Measurements from ENCODE around the gene ESR2. TPM values are rescaled to one million over a fixed set of nuclear protein-coding genes. Genes with fewer than 3 reads are reported as not detected.
"Not testable (repeated sequence)": the region's sequence is repeated elsewhere in the genome, so short reads cannot be mapped to it uniquely, and the experiment has no call there.

ESR2 gene
- total RNA-seq, 1 donor from 2014 or later: under 0.01 TPM

DNA sequence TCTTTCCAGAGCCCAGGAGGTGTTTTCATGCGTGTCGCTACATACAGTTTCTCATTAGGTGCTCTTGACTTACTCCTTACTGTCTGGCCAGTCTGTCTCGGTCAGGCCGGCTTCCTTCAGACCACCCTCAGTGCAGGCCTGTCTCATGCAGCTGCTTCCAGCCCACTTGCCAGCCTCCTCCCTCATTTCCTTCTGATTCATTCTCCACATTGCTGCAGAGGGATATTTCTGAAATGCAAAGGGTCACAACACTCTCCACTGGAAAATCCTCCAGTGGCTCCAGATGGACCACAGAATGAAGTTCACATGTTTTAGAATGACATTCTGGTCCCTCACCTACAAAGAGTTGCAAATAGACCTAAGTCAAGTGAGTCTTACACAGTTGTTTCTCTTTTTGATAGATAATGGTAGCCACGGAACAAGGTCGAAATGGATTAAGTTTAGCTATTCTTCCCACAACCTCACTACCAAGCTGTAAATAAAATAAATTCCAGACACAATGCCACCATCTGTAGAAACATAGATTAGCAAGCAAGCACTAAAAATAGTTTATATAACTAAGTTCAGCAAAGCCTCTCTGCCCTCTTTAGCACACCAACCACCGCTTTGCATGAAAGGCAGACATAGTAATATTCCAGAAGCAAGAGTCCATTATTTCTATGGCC lies 146.9 kb downstream of the ESR2 start:
- peak in 1 of 2 donors; percentile 72 for DNase-seq (ENCODE audit: low read depth in 2 of 2)

DNA sequence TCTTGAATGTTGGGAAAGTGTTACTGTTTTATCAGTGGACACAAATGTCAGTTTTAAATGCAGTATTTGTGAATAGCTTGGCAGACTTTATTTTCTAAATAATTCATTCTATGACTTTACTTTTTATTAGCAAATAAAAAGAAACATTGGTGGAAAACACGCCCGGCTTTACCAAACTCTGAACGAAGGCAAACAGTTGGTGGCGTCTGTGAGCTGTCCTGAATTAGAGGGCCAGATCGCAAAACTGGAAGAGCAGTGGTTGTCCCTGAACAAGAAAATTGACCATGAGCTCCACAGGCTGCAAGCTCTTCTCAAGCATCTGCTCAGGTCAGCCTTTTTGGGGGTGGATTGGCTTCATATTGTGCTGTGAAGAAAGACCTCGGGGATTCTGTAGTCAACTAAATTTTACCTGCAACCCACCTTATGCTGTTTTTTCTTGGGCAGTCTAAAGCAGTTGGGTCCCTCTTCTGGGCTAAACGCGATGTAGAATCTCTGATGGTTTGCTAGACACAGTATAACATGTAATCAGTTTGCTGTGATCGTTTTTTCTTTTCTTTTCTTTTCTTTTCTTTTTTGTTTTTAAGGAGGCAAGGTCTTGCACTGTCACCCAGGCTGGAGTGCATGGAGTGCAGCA lies 156.4 kb downstream of the ESR2 start:
- DNase-seq (ENCODE audit: low read depth in 2 of 2): peak; percentile 42 to 43

DNA sequence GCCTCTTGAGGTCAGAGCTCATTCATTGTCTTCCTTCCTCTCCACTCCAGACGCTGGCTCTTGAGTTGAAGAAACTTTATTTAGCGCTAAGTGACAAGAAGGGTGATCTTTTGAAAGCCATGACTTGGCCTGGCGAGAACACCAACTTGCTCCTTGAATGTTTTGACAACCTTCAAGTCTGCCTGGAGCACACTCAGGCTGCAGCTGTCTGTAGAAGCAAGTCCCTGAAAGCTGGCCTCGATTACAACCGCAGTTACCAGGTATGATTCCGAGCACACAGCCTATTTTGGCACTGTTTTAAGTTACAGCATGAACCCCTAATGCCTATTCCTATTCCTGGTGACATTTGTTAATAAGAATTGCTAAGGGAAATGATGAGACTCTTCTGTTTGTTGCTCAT lies 167.6 kb downstream of the ESR2 start:
- DNase-seq (ENCODE audit: low read depth in 2 of 2): no peak

DNA sequence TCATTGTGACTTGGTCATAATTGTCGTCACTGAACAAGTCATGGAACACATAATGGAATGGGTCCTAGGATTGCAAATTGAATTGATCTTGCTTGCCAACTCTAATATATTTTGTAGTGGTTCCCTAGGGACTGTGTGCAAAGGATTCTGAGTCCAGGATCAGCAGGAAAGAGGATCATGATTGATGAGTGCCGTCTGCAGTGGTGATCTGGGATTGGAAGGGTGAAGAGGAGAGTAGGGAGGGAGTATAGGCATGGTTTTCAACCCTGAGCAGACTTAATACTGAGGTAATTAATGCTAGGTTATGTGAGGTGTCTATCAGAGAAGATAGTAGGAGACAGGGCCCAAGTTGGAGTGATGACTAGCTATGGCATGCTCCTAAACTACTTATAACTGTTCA lies 168.9 kb downstream of the ESR2 start:
- no peak for DNase-seq (ENCODE audit: low read depth in 2 of 2)

DNA sequence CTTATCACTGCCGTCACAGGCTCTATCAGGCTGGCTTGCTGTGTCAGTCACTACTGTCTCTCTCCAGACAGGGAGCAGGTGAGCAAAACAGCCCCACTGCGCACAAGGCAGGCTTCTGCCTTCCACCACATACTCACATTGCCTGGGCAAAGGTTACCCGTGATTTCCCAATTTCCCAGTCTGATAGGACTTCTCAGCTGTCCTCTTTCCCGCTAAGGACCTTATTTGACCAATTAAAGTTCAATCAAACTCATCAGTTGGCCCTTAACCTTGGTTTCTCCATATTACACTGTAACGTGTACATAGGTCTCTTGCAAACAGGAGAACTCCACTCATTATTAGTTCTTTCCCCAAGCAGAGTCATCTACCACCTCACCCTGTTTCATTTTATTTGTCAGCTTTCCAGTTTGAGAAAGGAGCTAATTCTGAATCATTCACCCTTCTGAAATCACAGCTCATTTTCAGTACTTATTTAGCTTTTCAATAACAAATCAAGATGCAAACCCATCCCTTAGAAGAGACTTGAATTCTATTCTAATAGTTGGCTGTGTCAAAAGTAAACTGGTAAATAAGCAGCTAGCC lies 170.8 kb downstream of the ESR2 start:
- no peak for DNase-seq (ENCODE audit: low read depth in 2 of 2)

DNA sequence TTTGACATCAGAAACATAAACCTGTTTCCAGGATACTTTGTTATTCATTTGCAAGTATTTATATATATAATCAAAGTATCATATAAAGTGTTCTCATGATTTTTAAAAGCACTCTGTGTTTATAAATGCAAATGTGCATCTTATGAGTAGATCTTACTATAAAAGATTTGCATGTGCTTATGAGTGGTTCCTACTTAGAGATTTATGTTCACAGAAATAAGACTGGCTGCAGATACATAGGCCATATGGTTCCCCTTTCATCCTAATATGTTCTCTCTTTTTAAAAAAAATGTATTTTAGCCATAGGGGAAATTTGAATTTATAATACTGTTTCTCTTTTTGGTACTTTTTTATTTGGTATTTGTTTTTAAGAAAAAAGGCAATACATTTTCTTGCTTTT lies 174.2 kb downstream of the ESR2 start:
- DNase-seq (ENCODE audit: low read depth in 2 of 2): no peak

DNA sequence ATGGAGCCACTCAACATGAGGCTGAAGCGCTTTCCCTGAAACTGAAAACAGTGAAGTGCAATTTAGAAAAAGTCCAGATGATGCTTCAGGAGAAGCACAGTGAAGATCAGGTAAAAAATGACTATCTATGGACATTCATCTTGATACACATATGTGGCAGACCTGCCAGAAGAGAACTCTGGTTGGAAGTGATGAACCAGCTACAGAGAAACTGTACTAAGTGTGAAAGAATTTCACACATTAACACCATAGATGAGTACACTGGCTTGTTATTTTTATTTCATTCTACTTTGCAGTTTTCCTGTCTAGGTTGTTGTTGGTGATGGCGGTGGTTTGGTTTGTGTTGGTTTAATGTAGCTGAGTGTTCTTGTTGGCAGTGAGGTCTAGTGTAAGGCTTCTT lies 174.7 kb downstream of the ESR2 start:
- no peak for DNase-seq (ENCODE audit: low read depth in 2 of 2)

DNA sequence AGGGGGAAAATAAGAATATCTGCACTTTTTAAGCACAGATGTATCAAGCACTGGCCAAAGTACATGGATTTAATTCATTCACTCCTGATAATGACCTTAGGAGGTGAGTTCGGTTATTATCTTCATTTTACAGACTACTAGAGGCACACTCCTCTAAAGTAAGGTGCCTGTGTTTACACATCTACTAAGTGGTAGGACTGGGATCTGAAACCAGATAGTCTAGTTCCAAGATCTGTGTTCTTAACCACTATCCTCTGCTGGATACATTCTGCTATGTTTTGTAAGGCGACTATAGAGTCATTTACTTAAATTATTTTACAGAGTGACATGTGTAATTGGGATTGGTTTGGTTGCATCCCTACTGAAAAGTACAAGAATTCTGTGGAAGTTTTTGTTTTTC lies 175.3 kb downstream of the ESR2 start:
- no peak for DNase-seq (ENCODE audit: low read depth in 2 of 2)

DNA sequence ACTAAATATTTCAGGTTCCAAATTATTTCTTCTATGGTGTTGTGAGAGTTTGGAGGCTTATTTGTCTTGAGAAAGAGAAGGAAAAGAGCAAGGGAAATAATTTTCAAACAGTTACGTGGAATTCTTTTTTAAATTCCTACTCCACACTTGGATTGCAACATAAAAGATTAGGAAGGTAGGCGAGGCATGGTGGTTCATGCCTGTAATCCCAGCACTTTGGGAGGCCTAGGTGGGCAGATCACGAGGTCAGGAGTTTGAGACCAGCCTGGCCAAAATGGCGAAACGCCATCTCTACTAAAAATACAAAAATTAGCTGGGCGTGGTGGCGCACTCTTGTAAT lies 175.8 kb downstream of the ESR2 start:
- DNase-seq (ENCODE audit: low read depth in 2 of 2): not testable (repeated sequence)

DNA sequence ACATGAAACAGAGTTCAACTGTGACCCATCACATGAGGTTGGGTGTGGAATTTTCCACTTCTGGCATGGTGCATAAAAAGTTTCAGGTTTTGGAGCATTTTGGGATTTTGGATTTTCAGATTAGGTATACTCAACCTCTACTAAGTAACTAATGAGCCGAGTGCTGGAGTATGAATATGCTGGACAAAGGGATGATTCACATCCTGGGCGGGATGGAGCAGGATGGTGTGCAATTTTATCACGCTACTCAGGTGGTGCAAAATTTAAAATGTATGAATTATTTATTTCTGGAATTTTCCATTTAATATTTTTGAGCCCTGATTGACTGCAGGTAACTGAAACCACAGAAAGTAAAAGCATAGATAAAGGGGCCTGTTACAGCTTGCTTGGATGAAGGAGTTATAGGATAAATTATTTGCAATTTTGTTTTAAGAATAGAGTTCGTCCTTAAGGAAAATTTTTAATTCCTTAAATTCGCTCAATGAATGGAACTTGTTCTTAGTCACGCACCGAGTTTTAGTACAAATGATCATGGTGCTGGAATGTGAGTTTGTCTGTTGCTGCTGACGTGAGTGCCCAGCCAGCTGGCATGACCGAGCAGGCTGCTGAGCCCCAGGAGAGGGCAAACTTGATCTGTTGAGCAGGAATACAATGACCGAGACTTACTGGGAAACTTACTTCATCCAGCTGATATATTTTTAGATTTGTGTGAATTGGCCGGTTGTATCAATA lies 176.3 kb downstream of the ESR2 start:
- DNase-seq (ENCODE audit: low read depth in 2 of 2): peak; percentile 2 to 59

DNA sequence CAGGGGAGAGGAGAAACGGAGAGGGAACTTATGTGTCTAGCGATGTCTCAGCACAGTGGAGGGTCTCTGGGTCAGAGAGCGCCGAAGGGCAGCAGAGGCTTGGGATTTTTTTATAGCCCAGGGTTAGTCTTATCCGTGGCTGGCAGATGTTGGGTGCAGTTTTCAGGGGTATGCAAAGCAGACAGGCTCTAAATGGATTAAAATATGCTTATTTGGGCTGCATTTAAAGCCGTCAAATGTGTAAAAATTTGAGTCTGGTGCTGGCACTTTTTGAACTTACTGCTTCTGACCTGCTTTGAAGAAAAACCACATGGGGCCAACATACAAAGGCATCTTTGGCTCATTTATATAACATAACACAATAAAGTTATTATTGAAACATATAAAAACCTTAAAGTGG lies 178.8 kb downstream of the ESR2 start:
- DNase-seq (ENCODE audit: low read depth in 2 of 2): no peak

DNA sequence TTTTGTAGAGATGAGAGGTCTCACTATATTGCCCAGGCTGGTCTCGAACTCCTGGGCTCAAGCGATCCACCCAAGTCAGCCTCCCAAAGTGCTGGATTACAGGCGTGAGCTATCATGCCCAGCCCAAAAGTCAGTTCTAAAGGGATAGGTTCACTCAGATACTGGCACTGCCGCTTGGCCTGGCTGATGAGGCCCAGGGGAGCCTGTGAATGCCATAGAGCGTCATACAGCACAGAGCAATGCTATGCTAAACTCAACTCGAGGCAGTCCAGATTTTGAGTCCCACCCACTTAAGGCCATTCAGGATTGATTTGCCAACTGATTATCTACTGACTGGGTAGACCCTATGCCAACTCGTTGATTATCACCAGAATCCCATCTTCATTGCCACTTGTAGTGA lies 179.4 kb downstream of the ESR2 start:
- DNase-seq (ENCODE audit: low read depth in 2 of 2): no peak

DNA sequence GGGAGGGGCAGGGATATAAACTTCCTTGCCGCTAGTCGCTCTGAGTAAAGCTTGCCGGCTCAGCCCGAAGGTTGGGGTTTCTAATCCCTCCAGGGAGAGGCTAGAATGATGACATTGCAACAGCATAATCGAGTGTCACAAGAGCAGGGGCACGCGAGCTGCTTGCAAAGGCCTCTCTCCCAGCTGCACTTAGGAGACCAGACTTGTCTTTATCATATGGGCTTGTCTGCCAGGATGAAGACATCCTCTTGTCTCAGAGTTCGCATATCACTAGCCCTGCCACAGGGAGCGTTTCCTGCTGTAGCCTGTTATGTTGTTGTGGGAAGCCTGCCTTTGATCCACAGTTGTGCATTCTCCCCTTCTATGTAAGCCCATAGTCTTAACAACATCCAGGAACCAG lies 180.0 kb downstream of the ESR2 start:
- no peak for DNase-seq (ENCODE audit: low read depth in 2 of 2)

DNA sequence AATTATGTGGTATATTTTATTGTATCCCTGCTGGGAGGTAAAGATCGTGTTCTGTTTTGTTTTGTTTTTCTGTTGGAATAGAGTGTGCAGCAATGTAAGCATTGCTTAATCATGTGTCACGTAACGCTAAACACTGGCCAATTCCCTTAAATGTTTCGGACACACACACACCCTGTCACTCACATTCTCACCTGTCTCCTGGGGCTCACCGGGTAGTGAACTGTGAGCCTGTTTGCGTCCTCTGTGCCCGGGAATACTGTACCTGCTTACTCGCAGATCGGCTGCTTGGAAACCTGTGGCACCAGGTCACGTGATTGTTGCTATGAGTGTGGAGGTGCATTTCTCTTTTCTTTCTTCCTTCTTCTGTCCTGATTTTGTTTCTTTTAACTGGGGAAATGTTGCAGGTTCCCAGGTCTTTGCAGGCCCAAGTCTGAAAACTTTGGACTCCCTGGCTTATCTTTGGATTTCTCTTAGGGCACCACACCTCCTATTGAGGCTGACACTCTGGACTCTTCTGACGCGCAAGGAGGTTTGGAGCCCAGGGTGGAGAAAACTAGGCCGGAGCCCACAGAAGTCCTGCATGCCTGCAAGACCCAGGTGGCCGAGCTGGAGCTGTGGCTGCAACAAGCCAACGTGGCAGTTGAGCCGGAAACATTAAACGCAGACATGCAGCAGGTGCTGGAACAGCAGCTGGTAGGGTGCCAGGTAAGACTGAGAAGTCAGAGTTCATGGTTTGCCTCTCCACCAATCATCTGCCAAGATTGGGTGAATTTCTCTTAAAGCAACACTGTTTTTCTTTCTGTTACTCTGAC lies 181.1 kb downstream of the ESR2 start:
- peak in 1 of 2 donors; percentile 7 for DNase-seq (ENCODE audit: low read depth in 2 of 2)

DNA sequence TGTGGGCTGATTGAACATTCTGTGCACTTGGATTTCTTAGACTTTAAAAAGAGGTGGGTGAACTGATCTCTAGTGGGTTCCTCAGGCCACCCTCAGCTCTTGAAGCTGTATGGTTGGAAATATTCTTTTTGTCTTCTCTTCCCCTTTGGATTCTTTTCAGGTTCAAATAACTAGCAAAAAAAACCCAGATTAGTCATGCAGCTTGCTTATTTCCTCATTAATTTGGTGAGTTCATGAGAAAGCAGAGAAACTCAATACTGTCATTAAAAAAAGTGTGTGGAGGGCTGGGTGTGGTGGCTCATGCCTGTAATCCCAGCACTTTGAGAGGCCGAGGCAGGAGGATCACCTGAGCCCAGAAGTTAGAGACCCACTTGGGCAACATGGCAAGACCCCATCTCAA lies 183.4 kb downstream of the ESR2 start:
- peak in 1 of 2 donors; percentile 12 for DNase-seq (ENCODE audit: low read depth in 2 of 2)

DNA sequence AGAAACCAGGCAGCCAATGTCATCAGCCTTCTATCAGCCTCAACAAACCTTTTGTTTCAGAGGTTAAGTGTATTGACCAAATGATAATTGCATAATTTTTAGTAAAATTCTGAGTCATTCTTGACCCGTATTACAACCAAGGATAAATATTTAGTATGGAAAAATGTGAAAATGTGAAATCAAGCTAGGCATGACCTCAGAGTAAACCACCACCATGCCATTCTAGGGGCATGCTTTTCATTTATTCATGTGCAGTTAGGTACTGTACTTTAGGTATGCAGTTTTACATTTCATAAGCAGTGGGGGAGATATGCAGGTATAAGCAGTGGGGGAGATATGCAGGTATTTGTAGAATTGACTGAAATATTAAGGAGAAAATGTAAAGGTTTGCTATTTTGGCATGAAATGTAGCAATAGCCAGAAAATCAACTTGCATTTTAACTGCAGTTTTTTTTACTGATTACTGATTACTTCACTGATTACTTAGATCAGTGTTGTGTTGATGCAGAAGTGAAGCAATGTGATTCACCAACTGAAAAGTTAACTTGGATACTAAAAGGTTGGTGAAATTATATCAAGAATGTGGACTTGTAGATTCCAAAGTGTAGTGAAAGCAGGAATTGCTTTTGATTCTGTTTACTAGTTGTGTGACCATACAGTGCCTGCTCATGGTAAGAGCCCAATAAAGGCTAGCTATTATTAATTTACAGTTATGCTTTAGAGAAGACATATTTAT lies 184.2 kb downstream of the ESR2 start:
- no peak for DNase-seq (ENCODE audit: low read depth in 2 of 2)

DNA sequence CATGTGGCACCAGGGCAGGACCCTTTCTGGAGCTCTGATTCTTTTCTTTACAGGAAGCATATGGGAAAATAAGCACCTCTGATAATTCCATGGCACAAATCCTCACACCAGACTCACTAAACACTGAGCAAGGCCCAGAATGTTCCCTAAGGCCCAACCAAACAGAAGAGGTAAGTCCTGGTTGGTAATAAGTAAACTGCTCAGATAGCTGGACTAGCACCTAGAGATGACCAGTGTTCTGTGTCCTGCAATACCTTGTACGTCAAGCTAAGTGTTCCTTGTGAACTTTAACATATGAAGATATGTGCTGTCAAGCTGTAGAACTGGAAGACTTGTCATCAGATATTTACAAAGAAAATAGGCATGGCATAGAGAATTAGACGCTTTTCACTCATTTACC lies 186.7 kb downstream of the ESR2 start:
- no peak for DNase-seq (ENCODE audit: low read depth in 2 of 2)

DNA sequence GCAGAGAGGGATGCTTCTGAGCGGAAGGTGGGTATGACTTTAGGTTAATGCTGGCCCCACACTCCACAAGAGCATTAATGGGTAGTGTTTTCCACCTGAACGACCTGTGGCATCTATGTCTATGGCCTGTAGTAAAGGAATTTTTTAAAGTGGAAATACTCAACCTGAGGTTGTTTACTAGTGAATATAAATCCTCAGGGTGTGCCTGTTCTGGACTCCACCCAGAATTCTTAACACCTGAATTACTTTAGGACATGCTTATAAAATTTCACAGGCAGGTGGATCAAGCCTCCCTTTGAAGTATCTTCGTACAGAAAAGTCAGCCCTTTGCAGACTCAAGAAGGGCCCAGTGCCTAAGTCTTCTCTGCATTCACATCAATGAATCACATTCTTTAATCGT lies 196.1 kb downstream of the ESR2 start:
- DNase-seq (ENCODE audit: low read depth in 2 of 2): no peak

DNA sequence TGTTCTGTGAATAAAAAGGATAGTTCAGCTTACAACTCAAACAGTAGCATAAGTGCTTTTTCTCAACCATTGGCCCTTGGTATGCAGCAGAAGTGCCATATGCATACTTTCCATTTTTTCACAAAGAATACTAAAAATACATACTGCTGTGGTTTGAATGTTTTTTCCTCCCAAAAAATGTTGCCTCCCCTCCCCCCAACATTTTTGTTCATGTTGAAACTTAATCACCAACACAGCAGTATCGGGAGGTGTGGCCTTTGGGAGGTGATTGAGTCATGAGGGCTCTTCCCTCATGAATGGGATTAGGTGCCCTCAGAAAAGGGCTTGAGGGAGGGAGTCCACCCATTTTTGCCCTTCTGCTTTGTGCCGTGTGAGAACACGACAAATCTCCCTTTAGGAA lies 198.6 kb downstream of the ESR2 start:
- DNase-seq (ENCODE audit: low read depth in 2 of 2): no peak

DNA sequence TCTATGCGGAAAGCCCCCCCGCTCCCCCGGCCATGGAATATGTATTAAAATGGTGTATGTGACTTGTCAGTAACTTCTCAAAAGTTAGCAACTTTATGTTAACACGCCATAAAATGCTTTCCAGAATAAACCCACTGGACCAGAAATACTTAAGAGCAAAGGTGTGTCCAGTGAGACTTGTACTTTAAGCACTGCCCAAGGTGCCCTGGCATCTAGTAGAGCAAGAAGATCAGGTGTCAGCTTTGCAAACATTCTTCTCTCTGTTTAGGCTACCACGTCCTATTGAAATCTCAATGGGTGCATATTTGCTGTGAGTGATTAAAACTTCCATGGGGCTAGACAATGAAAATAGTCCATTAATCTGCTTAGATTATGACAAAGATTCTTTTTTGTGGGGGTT lies 201.2 kb downstream of the ESR2 start:
- DNase-seq (ENCODE audit: low read depth in 2 of 2): no peak

DNA sequence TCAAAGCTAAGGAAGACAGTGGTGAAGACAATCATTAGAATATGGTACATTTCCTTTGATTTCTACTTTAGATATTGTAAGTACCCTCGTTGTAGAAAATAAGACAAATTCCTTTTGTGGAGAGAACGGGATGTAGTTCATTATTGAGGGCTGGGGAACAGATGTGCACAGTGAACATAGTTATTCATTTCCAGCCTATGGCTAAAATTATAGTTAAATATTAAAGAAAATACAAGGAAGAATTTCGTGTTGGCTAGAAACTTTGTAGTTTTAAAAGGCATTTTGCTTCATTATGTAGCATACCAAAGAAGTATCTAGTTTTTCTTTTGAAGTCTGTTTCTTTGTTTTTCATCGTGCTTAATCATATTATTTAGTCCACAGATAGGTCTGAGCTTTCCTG lies 201.8 kb downstream of the ESR2 start:
- DNase-seq (ENCODE audit: low read depth in 2 of 2): no peak
